ENCODE measurements around the gene PNLIPRP1. TPM values are rescaled to one million over a fixed set of nuclear protein-coding genes. Genes with fewer than 3 reads are reported as not detected.

Gene PNLIPRP1
- total and polyA plus RNA-seq, 10 of the 15 experiments (the other 5 are each of a cell fraction or from before 2014, with no cell fraction given): 0.74 TPM; not detected in 9

GRCh38 chr10:116593139-116593740 is 2.5 kb downstream of the PNLIPRP1 start:
- ChIA-PET POLR2A (no interaction called here), CTCF (no interaction called here), SMC1A (ENCODE audit: uncharacterized antibody, unreplicated experiment) (no interaction called here), RAD21 (ENCODE audit: unreplicated experiment) (no interaction called here)
- Histone ChIP-seq H3K9me3 (replicated peaks; ENCODE audit: control insufficient read depth, insufficient read depth, low read length) (no peaks in the 10 kb centered on the region), H4K20me1 (ENCODE audit: control insufficient read depth, insufficient read depth) (no peaks in the 10 kb centered on the region), H3K79me2 (ENCODE audit: control insufficient read depth, insufficient read depth, low read length) (no peaks in the 10 kb centered on the region), H3K4me2 (ENCODE audit: control insufficient read depth, insufficient read depth) (no peak overlapping the region), H3K27me3 (replicated peaks in 1 of 2; ENCODE audit: control insufficient read depth in 2 of 2, insufficient read depth in 2 of 2, low read length in 1 of 2) (no peaks in the 10 kb centered on the region), H3K27ac (ENCODE audit: control insufficient read depth, insufficient read depth) (no peak overlapping the region), H3K4me1 (ENCODE audit: control insufficient read depth, insufficient read depth, low read length) (no peaks in the 10 kb centered on the region), H3K36me3 (ENCODE audit: control insufficient read depth in 2 of 2, insufficient read depth in 2 of 2, low read length in 1 of 2) (no peaks in the 10 kb centered on the region), H2AFZ (ENCODE audit: control insufficient read depth, low read depth, low read length) (no peak overlapping the region), H3K9ac (ENCODE audit: control insufficient read depth, insufficient read depth, low read length) (no peak overlapping the region), H3K4me3 (no peak overlapping the region)
- no peak for ATAC-seq
- intact Hi-C loops (cut with micrococcal nuclease; ENCODE audit: unreplicated experiment) (no loop called here), in situ Hi-C loops (cut with MboI) (no loop called here)
- FAIRE-seq: no peak
- TF ChIP-seq SMAD1 (IDR thresholded peaks at IDR 0.05; ENCODE audit: low read depth, partially characterized antibody) (no peak), USF2 (IDR thresholded peaks at IDR 0.05; ENCODE audit: borderline replicate concordance, low read depth, low read length) (no peak)
- no TSS peak for BruUV-seq (replicated peaks)
- WGBS (ENCODE audit: insufficient coverage, insufficient replicate concordance, low lambda C conversion rate, missing lambda C conversion rate): 54% methylated on average over 5 of the region's 5 CpGs
- no peak for DNase-seq (ENCODE audit: low read depth, low spot score)

GRCh38 chr10:116594525-116595035 is 3.8 kb downstream of the PNLIPRP1 start:
- BruUV-seq (replicated peaks): no TSS peak
- intact Hi-C loops (cut with micrococcal nuclease; ENCODE audit: unreplicated experiment): no loop called here
- in situ Hi-C loops (cut with MboI): no loop called here
- no peak for TF ChIP-seq CEBPZ (IDR thresholded peaks at IDR 0.05; ENCODE audit: low read depth, low read length)
- TF ChIP-seq HDAC2 (IDR thresholded peaks at IDR 0.05): no peak
- TF ChIP-seq CHD1 (IDR thresholded peaks at IDR 0.05; ENCODE audit: low read depth, low read length): no peak
- TF ChIP-seq POLR2A (IDR thresholded peaks at IDR 0.05; ENCODE audit: low read depth, low read length): no peak
- no peak for TF ChIP-seq FOXM1 (IDR thresholded peaks at IDR 0.05; ENCODE audit: low read depth, low read length)
- TF ChIP-seq EGR1 (IDR thresholded peaks at IDR 0.05; ENCODE audit: borderline replicate concordance in 1 of 2, low read depth in 2 of 2, low read length in 2 of 2): no peak
- no peak for TF ChIP-seq ETV6 (conservative IDR thresholded peaks at IDR 0.05 in 1 of 2, IDR thresholded peaks at IDR 0.05 in 1 of 2; ENCODE audit: borderline replicate concordance in 1 of 2, low read depth in 1 of 2)
- no peak for TF ChIP-seq EP300 (IDR thresholded peaks at IDR 0.05; ENCODE audit: borderline replicate concordance in 1 of 2, control insufficient read depth in 1 of 2, low read depth in 2 of 2, low read length in 2 of 2)
- TF ChIP-seq ZNF217 (IDR thresholded peaks at IDR 0.05): no peak
- no peak for TF ChIP-seq E2F4 (IDR thresholded peaks at IDR 0.05; ENCODE audit: low read depth, low read length)

More at GRCh38 chr10:116594525-116595035, 3.8 kb downstream of the PNLIPRP1 start:
- no peak for ATAC-seq
- no peak for DNase-seq (ENCODE audit: low read depth, low spot score)
- Histone ChIP-seq H3K27me3 (replicated peaks in 1 of 2; ENCODE audit: control insufficient read depth in 2 of 2, insufficient read depth in 2 of 2, low read length in 1 of 2) (no peaks in the 10 kb centered on the region), H4K20me1 (ENCODE audit: control insufficient read depth, insufficient read depth) (no peaks in the 10 kb centered on the region), H3K36me3 (ENCODE audit: control insufficient read depth in 2 of 2, insufficient read depth in 2 of 2, low read length in 1 of 2) (no peaks in the 10 kb centered on the region), H3K4me3 (no peak overlapping the region), H2AFZ (ENCODE audit: control insufficient read depth, low read depth, low read length) (no peak overlapping the region), H3K4me1 (ENCODE audit: control insufficient read depth, insufficient read depth, low read length) (no peaks in the 10 kb centered on the region), H3K27ac (ENCODE audit: control insufficient read depth, insufficient read depth) (no peak overlapping the region), H3K4me2 (ENCODE audit: control insufficient read depth, insufficient read depth) (no peak overlapping the region), H3K79me2 (ENCODE audit: control insufficient read depth, insufficient read depth, low read length) (no peaks in the 10 kb centered on the region), H3K9ac (ENCODE audit: control insufficient read depth, insufficient read depth, low read length) (no peak overlapping the region), H3K9me3 (replicated peaks; ENCODE audit: control insufficient read depth, insufficient read depth, low read length) (no peaks in the 10 kb centered on the region)
- WGBS (ENCODE audit: insufficient coverage, insufficient replicate concordance, low lambda C conversion rate, missing lambda C conversion rate): 18% methylated on average over 7 of the region's 7 CpGs
- SMC1A ChIA-PET (ENCODE audit: uncharacterized antibody, unreplicated experiment): no interaction called here
- POLR2A ChIA-PET: no interaction called here
- FAIRE-seq: no peak
- CTCF ChIA-PET: no interaction called here
- RAD21 ChIA-PET (ENCODE audit: unreplicated experiment): no interaction called here
